Measurements from ENCODE around the gene CHD5. TPM values are rescaled to one million over a fixed set of nuclear protein-coding genes. Genes with fewer than 3 reads are reported as not detected.

Gene CHD5
- polyA plus RNA-seq, 1 donor from 2014 or later: 22.0 TPM

GRCh38 chr1:6075748-6076147 is 104.4 kb downstream of the CHD5 start:
- Histone ChIP-seq H3K9me2 (ENCODE audit: insufficient read depth, low read length) (no peaks in the 10 kb centered on the region), H3K9ac (ENCODE audit: low read length) (no peak overlapping the region), H3F3A (ENCODE audit: insufficient read depth, low read length, poor library complexity, severe bottlenecking) (no peaks in the 10 kb centered on the region), H3K79me2 (replicated peaks; ENCODE audit: insufficient read depth, low read length) (no peaks in the 10 kb centered on the region), H3K4me2 (ENCODE audit: low read length) (no peak overlapping the region), H2AFZ (ENCODE audit: low read depth, low read length) (no peak overlapping the region), H3K4me3 (ENCODE audit: low read length) (no peak overlapping the region), H4K20me1 (ENCODE audit: insufficient read depth) (no peaks in the 10 kb centered on the region), H3K9me3 (ENCODE audit: low read length) (no peaks in the 10 kb centered on the region), H3K27ac (ENCODE audit: low read length) (no peak overlapping the region), H3K27me3 (ENCODE audit: insufficient read depth, low read depth, low read length) (no peaks in the 10 kb centered on the region), H3K36me3 (ENCODE audit: insufficient read depth, low read length) (no peaks in the 10 kb centered on the region)
- TF ChIP-seq TAF1 (IDR thresholded peaks at IDR 0.05; ENCODE audit: low read depth): no peak
- TF ChIP-seq REST (IDR thresholded peaks at IDR 0.05; ENCODE audit: borderline replicate concordance): no peak
- no peak for TF ChIP-seq EZH2 (IDR thresholded peaks at IDR 0.05; ENCODE audit: borderline replicate concordance, insufficient read depth, low read length, poor library complexity, severe bottlenecking)
- TF ChIP-seq RAD21 (conservative IDR thresholded peaks at IDR 0.05): no peak
- TF ChIP-seq SMC3 (conservative IDR thresholded peaks at IDR 0.05; ENCODE audit: poor library complexity): no peak
- no peak for TF ChIP-seq CTCF (IDR thresholded peaks at IDR 0.05; ENCODE audit: poor library complexity, severe bottlenecking)
- TF ChIP-seq MXI1 (conservative IDR thresholded peaks at IDR 0.05; ENCODE audit: poor library complexity, severe bottlenecking): no peak
- TF ChIP-seq EP300 (conservative IDR thresholded peaks at IDR 0.05; ENCODE audit: poor library complexity, severe bottlenecking): no peak
- no peak for TF ChIP-seq POLR2AphosphoS5 (IDR thresholded peaks at IDR 0.05)

- H3K9me3 ChIP-seq (ENCODE audit: low read length): no peaks in the 10 kb centered on the region
- H3K9ac ChIP-seq (ENCODE audit: low read length): no peak overlapping the region
- no peaks in the 10 kb centered on the region for H4K20me1 ChIP-seq (ENCODE audit: insufficient read depth)
- no peaks in the 10 kb centered on the region for H3K79me2 ChIP-seq (replicated peaks; ENCODE audit: insufficient read depth, low read length)
- no peaks in the 10 kb centered on the region for H3K9me2 ChIP-seq (ENCODE audit: insufficient read depth, low read length)
- TF ChIP-seq RAD21 (conservative IDR thresholded peaks at IDR 0.05): no peak
- TF ChIP-seq CTCF (IDR thresholded peaks at IDR 0.05; ENCODE audit: poor library complexity, severe bottlenecking): no peak
- TF ChIP-seq SMC3 (conservative IDR thresholded peaks at IDR 0.05; ENCODE audit: poor library complexity): no peak
- TF ChIP-seq TAF1 (IDR thresholded peaks at IDR 0.05; ENCODE audit: low read depth): no peak
- TF ChIP-seq EZH2 (IDR thresholded peaks at IDR 0.05; ENCODE audit: borderline replicate concordance, insufficient read depth, low read length, poor library complexity, severe bottlenecking): no peak
- no peak for TF ChIP-seq MXI1 (conservative IDR thresholded peaks at IDR 0.05; ENCODE audit: poor library complexity, severe bottlenecking)
- no peak for TF ChIP-seq REST (IDR thresholded peaks at IDR 0.05; ENCODE audit: borderline replicate concordance)
- no peak for TF ChIP-seq POLR2AphosphoS5 (IDR thresholded peaks at IDR 0.05)
- TF ChIP-seq EP300 (conservative IDR thresholded peaks at IDR 0.05; ENCODE audit: poor library complexity, severe bottlenecking): no peak
- H2AFZ ChIP-seq (ENCODE audit: low read depth, low read length): no peak overlapping the region
- H3K27ac ChIP-seq (ENCODE audit: low read length): no peak overlapping the region
- H3K36me3 ChIP-seq (ENCODE audit: insufficient read depth, low read length): no peaks in the 10 kb centered on the region
- no peak overlapping the region for H3K4me2 ChIP-seq (ENCODE audit: low read length)
- H3F3A ChIP-seq (ENCODE audit: insufficient read depth, low read length, poor library complexity, severe bottlenecking): no peaks in the 10 kb centered on the region
- no peaks in the 10 kb centered on the region for H3K27me3 ChIP-seq (ENCODE audit: insufficient read depth, low read depth, low read length)
- H3K4me3 ChIP-seq (ENCODE audit: low read length): no peak overlapping the region
Observed at GRCh38 chr1:6074192-6074901, 105.8 kb downstream of the CHD5 start.

Data from neural cell (in vitro differentiated cells).